Measurements from ENCODE around the gene SUGCT.

SUGCT gene

GRCh38 chr7:40220421-40220911, 85.7 kb downstream of the SUGCT start:
- DNase-seq (ENCODE audit: low read depth in 1 of 2, low spot score in 1 of 2) = no peak
- Histone ChIP-seq H3K27ac (replicated peaks) (no peak overlapping the region), H3K27me3 (ENCODE audit: insufficient read depth, poor library complexity, severe bottlenecking) (no peaks in the 10 kb centered on the region), H3K4me3 (replicated peaks; ENCODE audit: insufficient read depth, low read length) (no peak overlapping the region)
- TF ChIP-seq REST (IDR thresholded peaks at IDR 0.05; ENCODE audit: insufficient replicate concordance, low read depth) = no peak
- no peak for TF ChIP-seq POLR2AphosphoS5 (IDR thresholded peaks at IDR 0.05; ENCODE audit: low read depth)
- no peak for TF ChIP-seq GABPA (IDR thresholded peaks at IDR 0.05; ENCODE audit: low read depth)
- no peak for TF ChIP-seq CTCF (IDR thresholded peaks at IDR 0.05; ENCODE audit: insufficient read depth, low read length)
- TF ChIP-seq SPI1 (IDR thresholded peaks at IDR 0.05; ENCODE audit: borderline replicate concordance, low read depth) = no peak

- Histone ChIP-seq H3K27me3 (ENCODE audit: insufficient read depth, poor library complexity, severe bottlenecking) (no peaks in the 10 kb centered on the region), H3K27ac (replicated peaks) (no peak overlapping the region), H3K4me3 (replicated peaks; ENCODE audit: insufficient read depth, low read length) (no peak overlapping the region)
- DNase-seq (ENCODE audit: low read depth in 1 of 2, low spot score in 1 of 2) = peak in 1 of 2 experiments; percentile 3
- TF ChIP-seq GABPA (IDR thresholded peaks at IDR 0.05; ENCODE audit: low read depth) = no peak
- TF ChIP-seq SPI1 (IDR thresholded peaks at IDR 0.05; ENCODE audit: borderline replicate concordance, low read depth) = no peak
- TF ChIP-seq REST (IDR thresholded peaks at IDR 0.05; ENCODE audit: insufficient replicate concordance, low read depth) = no peak
- TF ChIP-seq CTCF (IDR thresholded peaks at IDR 0.05; ENCODE audit: insufficient read depth, low read length) = no peak
- no peak for TF ChIP-seq POLR2AphosphoS5 (IDR thresholded peaks at IDR 0.05; ENCODE audit: low read depth)
These were observed 87.0 kb downstream of the SUGCT start for GRCh38 chr7:40221836-40222235.

GRCh38 chr7:40223451-40224127, 88.8 kb downstream of the SUGCT start:
- H3K4me3 ChIP-seq (replicated peaks; ENCODE audit: insufficient read depth, low read length) = no peak overlapping the region
- no peak for DNase-seq (ENCODE audit: low read depth in 1 of 2, low spot score in 1 of 2)
- no peak for TF ChIP-seq CTCF (IDR thresholded peaks at IDR 0.05; ENCODE audit: insufficient read depth, low read length)
- TF ChIP-seq GABPA (IDR thresholded peaks at IDR 0.05; ENCODE audit: low read depth) = no peak
- no peak for TF ChIP-seq POLR2AphosphoS5 (IDR thresholded peaks at IDR 0.05; ENCODE audit: low read depth)
- TF ChIP-seq REST (IDR thresholded peaks at IDR 0.05; ENCODE audit: insufficient replicate concordance, low read depth) = no peak
- TF ChIP-seq SPI1 (IDR thresholded peaks at IDR 0.05; ENCODE audit: borderline replicate concordance, low read depth) = no peak
- H3K27me3 ChIP-seq (ENCODE audit: insufficient read depth, poor library complexity, severe bottlenecking) = no peaks in the 10 kb centered on the region
- H3K27ac ChIP-seq (replicated peaks) = no peak overlapping the region
